Measurements from ENCODE around the gene FRAS1.
"Not testable (repeated sequence)": the region's sequence is repeated elsewhere in the genome, so short reads cannot be mapped to it uniquely, and the experiment has no call there.

The FRAS1 gene, protein sequence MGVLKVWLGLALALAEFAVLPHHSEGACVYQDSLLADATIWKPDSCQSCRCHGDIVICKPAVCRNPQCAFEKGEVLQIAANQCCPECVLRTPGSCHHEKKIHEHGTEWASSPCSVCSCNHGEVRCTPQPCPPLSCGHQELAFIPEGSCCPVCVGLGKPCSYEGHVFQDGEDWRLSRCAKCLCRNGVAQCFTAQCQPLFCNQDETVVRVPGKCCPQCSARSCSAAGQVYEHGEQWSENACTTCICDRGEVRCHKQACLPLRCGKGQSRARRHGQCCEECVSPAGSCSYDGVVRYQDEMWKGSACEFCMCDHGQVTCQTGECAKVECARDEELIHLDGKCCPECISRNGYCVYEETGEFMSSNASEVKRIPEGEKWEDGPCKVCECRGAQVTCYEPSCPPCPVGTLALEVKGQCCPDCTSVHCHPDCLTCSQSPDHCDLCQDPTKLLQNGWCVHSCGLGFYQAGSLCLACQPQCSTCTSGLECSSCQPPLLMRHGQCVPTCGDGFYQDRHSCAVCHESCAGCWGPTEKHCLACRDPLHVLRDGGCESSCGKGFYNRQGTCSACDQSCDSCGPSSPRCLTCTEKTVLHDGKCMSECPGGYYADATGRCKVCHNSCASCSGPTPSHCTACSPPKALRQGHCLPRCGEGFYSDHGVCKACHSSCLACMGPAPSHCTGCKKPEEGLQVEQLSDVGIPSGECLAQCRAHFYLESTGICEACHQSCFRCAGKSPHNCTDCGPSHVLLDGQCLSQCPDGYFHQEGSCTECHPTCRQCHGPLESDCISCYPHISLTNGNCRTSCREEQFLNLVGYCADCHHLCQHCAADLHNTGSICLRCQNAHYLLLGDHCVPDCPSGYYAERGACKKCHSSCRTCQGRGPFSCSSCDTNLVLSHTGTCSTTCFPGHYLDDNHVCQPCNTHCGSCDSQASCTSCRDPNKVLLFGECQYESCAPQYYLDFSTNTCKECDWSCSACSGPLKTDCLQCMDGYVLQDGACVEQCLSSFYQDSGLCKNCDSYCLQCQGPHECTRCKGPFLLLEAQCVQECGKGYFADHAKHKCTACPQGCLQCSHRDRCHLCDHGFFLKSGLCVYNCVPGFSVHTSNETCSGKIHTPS (N-terminal part only)

DNA sequence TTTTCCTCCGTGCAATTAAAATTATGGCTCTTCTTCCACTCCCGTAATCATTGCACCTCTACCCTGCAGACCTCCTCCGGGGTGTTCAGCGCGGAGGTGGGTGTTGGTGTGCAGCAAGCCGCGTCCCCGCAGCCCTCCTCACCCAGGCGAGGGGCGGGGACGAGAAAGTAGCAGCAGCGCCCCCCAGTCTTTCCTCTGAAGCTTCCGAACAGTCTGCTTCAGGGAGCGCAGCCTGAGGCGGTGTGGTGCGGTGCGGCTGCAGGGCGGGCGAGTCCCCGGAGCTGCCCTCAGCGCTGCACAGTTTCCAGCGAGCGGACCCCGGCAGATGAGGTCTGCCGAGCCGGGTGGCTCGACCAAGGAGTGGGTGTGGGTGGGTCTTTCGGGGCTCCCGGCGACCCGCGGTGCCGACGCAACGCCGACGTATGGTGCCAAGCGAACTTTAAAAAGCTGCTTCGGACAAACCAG lies at the start of gene FRAS1:
TSS of gene FRAS1 (plus strand) at position 189 of the 465 bp plus-strand sequence. CDS start 687 bp downstream, outside the sequence.
- no peak for DNase-seq

DNA sequence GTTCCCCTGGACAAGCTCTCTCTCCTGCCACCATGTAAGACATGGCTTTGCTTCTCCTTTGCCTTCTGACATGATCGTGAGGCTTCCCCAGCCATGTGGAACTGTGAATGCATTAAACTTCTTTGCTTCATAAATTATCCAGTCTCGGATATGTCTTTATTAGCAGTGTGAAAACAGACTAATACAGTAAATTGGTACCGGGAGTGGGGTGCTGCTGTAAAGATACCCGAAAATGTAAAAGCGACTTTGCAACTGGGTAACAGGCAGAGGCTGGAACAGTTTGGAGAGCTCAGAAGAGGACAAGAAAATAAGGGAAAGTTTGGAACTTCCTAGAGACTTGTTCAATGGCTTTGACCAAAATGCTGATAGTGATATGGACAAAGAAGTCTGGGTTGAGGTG lies 46.1 kb upstream of the FRAS1 start:
- DNase-seq: not testable (repeated sequence)

DNA sequence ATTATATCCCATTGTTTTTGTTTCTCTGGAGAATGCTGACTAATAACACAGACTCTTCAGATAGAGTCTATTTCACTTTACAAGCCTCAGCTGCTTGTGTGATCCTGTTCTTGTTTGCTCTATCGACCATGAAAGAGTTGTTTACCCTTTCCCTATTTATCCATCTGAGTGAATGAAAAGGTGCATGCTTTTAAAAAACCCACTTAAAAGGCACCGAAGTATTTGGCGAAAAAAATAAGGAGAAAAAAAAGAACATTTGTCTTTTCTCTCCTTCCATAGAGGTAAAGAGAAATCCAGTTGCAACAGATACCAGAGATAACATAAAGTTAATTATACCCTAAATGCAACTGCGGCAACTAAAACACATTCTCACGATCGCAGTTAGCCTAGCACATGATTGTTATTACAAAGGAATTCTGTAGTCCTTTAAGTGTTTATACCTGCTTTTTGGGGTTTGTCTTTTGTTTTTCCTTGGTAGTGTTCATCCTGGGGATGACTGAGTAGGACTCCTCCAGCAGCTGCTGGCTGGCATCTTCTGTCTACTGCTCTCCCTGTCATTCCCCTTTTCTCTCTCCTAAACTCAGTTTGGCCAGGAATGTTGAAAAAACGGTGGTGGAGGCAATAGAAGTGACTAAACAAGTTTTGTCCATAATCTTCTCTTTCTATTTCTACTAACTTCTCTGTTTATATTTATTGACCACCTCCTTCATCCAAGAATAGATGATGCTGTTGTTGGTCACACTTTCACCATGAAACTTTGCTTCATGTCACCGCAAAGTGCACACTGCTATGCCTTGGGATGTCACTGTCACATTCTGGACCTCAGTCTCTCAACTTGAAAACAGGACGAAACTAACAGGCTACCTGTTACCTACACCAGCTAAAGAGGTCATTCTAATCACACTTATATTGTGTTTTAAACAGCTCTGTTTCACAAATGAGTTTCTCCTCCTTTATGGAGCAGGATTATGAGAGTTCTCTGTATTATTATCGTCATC lies 41.9 kb upstream of the FRAS1 start:
- no peak for DNase-seq

DNA sequence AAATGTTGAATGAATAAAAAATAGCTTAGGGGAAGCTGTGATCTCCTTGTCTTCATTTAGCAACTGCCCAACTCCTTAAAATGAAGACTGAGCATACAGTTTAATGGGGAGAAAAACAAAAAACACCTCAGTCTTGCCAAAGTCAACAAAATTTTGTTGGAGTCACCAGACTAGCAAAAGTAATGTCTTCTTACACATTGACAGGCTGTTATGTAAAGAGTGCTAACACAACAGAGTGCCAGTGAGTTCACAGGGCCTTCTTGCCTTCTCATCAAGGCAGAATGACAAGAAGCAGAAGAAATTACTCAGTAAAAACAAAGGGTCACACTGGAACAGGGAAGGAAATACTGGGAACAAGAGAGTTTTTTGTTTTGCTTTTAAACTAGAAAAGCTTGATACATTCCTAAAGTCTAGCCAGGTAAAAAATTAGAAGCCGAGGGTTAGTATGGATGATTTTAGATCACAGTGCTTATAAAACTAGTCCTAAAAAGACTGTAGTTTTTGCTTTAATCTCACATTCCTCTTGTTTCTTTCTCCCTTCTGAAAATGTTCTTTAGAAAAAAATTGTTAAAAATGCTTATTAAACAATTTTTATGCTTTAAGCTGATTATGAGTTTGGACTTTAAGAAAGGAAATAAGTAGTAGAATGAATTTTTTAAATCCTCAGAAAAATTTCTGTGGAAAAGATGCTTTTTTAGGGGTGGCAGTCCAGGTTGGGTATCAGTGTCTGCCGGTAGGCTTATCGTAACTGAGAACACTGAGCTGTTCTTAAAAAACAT lies 38.7 kb upstream of the FRAS1 start:
- DNase-seq: no peak

DNA sequence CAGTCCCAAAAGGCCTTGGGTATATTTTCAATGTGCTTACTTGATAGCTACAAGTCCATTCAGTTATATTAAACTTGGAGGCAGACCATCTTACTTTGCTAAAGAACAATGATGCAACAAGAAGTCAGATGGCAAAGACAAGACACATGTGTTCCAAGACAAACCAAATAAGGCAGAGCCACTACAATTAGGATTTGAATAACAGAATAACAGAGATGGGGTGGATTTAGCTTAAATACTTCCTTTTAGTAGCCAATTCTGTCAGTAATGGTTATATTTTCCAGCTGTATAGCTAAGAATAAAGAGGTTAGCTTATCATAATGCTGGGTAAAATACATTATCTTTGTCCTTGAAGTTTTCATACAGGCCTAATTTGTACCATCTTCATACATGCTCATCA lies 37.7 kb upstream of the FRAS1 start:
- no peak for DNase-seq

DNA sequence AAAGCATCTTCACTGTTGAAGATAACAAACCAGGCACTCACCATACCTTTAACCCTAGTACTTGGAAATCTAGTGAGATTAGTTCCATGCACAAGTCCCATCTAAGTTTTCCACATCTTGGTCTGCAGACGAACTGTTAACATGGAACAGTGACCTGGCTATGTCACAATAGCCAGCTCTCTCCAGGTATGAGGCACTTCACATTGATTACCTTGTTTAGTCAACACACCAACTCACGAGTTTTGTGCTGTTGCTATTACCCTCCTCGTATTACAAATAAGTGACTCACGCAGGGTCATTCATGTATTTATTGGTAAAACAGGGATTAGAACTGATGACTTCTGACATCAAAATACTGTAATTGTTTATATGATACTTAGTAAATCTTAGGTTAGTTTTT lies 36.4 kb upstream of the FRAS1 start:
- DNase-seq: no peak

DNA sequence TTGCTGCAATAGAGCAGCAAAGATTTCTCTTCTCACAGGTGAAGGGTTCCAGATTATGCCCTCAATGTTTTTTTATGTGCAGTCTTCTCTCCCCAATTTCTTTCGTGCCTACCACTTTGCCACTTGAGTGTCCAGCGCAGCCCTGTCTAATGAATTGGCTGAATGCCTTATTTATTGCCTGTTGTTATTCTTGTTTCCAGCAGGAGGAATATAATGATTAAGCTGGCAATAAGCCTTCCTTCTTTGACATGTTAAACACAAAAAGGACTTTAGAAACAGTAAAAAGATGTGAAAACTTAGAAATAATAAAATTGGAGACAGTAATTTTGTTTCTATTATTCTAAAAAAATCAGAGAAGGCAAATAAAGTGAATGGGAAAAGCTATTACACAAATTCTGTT lies 34.6 kb upstream of the FRAS1 start:
- DNase-seq: no peak

DNA sequence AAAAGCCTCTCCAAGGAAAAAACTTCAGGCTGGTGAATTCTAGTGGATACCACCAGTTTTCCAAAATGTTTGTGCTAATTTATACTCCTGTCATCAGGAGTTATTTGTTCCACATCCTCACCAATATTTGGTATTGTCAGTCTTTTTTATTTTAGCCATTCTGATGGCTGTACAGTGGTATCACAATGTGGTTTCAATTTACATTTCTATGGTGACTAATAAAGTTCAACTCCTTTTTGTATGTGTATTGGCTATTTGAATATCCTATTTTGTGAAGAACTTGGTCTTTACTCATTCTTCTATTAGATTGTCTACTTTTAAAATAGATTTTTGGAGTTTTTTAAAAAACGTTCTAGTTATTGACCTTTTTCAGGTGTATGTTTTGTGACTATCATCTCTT lies 33.0 kb upstream of the FRAS1 start:
- no peak for DNase-seq

DNA sequence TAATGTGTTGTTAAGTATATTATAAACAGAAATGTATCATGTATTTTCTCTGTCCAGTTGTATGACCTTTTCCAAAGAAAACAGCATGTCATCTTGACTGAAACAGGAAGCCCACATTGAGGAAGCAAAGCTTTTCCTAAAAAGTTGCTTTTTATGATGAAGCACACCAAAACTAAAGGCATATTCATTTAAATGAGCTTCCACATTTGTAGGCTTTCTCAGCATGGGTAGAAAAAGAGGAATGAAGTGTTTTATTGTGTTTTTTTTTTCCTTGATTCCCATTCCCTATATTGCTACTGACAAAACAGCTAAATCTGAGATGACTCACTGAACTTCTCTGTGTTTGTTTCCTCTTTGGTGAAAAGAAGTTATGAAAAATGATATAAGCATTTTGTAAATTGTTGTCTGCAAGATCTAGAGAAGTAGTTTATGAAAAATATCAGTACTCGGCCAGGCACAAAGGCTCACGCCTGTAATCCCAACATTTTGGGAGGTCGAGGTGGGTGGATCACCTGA lies 32.5 kb upstream of the FRAS1 start:
- no peak for DNase-seq

DNA sequence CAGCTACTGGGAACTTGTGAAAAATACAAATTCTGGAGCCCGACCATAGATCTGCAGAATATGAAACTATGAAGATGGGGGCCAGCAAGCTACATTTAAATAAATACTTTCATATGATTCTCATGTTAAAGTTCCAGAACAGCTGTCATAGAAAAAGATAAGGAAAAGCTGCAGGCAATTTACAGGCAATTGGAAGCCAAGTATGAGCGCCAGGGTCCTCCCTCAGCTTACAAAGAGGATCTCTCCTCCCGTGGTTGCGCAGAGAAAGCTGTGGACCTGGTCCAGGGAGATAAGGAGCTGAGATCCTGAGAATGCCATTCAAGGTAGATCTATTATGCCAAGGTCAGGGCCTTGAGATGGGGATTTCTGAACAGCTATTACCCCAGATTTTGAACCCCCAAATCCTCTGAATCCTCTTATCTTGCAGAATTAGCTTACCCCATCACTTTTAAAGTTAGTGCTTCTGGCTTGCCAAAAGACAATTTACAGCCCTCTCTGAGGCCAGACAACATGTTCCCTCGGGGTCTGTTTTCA lies 25.6 kb upstream of the FRAS1 start:
- no peak for DNase-seq

DNA sequence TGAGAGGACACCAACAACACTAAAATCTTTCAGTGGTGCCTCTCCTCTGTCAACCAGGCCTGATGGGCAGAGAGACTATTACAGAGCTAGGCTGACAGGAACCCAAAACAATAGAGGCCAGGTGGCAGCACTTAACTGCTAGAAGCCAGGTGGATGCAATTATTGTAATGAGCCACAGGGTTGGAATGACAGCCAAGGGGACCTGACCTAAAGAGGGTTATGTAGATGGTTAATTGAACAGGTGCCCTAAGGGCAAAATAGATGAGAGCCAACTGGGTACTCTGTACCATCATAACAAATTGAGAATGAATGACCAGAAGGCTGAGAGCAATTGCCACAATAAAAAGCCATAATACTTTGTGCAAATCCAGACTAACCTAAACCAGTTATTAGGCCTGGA lies 24.7 kb upstream of the FRAS1 start:
- no peak for DNase-seq

DNA sequence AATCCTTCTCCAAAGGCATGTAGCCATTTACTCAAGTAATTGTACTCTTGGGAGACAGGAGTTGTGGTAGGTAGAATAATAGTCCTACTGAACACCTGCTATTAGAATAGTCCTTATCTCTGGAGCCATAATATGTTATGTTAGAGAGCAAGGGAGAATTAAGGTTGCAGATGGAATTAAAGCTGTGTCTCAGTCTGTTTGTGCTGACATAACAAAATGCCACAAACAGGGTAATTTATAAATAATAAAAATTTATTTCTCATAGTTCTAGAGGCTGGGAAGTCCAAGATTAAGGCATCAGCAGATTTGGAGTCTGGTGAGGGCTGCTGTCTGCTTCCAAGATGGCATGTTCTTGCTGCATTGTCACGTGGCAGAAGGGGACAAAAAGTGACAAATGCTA lies 24.2 kb upstream of the FRAS1 start:
- no peak for DNase-seq

DNA sequence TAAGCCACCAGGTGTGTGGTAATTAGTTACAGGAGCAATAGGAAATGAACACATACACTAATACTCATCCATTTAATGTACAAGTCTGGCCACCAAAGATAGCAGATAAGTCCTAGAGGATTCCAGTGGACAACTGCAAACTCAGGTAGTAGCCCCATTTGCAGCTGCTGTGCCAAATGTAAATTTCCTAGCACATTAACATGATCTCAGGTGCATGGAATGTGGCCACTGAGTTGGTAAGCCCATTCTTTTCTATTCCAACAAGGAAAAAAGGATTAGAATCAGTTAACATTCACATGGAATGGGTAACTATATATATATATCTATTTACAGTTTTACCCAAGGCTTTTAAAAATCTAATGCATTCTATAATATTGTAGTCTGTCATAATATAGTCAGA lies 23.3 kb upstream of the FRAS1 start:
- DNase-seq: no peak

DNA sequence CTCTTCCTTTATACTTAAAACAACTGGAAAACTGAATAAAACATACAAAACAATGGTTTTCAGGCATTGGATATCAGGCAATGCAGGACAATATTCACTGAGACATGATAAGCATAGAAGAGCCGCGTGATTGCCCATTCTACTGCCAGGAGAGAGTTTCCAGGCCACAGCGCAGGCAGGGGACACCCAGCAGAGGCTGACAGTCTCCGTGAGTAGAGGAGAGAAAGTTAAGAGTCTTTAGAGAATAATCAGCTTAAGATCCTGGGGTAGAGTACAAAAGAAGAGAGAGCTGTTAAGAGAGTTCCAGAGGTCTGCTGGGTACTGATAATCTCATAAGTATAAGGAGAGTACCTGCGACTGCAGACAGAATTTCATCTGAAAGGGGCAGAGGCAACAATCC lies 18.4 kb upstream of the FRAS1 start:
- no peak for DNase-seq

DNA sequence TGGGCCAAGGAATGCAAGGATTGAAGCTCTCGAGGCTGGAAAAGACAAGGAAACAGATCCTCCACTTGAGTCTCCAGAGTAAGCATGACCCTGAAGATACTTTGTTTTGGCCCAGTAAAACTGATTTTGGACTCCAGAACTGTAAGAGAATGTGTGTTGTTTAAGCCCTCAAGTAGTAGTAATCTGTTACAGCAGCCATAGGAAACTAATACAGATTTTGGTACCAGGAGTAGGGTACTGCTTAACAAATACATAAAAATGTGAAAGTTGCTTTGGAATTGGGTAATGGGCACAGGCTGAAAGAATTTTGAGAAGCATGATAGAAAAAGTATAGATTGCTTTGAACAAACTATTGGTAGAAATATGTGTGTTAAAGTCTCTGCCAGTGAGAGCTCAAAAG lies 17.4 kb upstream of the FRAS1 start:
- DNase-seq: no peak

DNA sequence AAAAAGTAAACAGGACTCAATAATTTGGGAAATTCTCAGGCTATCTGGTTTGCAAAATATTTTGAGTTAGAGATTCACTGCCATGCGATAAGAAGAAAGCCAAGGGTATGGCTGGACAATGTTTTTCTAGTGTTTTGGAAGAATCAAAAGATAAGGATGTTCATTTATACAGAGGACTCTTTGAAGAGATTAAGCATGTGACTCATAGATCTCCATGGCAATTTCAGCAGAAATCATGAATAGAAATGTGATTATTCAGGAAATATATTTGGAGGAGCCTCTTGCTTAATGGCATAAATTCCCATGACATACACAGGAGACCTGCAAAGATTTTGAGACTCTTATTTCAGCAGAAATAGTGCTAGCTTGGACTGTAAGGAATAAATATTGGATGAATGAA lies 16.7 kb upstream of the FRAS1 start:
- DNase-seq: no peak

DNA sequence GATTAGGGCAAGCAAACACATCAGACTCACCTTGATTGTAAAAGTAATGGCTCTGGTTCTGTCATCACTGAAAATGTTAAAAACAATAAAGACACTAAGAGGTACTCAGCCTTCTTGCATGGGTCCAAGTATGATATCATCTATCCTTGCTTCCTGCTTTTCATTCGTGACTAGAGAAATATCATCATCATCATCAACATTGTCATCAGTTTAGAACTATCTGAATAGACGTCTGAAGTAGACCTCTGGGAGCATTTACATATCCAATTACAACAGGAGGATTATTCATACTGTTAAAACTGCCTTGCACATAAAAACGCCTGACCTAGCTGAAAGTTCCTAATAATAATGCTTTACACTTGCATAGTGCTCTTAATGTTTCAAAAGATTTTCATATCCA lies 9.8 kb upstream of the FRAS1 start:
- DNase-seq: no peak

DNA sequence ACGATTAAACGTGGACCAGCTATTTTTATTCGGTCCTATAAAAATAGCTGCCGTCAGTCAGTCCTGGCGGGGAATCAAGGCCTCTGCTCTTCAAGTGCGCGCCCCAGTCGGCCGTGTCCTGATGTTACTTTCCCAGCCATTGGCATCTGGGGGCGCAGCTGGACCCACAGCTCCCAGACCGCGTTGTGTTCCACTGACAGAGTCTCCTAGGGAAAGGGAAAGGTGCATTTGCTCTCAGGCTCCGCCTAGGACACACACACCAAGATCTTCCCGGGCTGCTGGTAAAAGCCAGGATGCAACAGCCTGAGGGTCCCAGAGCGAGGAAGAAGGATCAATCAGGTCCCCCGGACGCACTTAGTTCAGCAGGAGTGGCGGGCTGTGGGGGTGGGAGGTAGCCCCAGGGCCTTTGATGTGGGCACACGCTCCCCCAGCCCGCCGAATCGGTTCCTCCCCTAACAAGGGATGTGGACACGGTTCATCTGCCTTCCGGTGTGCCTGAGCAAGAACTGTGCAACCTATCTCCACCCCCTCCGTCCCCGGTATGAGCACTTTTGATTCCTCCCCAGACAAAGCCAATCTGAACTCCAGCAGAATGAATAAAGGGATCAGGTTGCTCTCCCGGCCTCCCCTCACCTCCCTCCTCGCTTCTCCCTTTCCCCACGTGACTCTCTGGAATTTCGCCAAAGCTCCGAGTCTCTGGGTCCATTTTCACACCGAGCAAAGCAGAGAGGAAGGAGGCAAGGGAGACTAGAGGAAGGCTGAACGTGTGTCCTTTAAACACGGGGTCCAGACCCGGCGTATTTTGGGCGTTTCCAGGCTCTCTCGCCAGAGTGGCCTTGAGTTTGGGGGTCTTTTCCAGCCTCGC lies 626 bp upstream of the FRAS1 start:
- DNase-seq: peak in 1 of 2 donors; percentile 9

DNA sequence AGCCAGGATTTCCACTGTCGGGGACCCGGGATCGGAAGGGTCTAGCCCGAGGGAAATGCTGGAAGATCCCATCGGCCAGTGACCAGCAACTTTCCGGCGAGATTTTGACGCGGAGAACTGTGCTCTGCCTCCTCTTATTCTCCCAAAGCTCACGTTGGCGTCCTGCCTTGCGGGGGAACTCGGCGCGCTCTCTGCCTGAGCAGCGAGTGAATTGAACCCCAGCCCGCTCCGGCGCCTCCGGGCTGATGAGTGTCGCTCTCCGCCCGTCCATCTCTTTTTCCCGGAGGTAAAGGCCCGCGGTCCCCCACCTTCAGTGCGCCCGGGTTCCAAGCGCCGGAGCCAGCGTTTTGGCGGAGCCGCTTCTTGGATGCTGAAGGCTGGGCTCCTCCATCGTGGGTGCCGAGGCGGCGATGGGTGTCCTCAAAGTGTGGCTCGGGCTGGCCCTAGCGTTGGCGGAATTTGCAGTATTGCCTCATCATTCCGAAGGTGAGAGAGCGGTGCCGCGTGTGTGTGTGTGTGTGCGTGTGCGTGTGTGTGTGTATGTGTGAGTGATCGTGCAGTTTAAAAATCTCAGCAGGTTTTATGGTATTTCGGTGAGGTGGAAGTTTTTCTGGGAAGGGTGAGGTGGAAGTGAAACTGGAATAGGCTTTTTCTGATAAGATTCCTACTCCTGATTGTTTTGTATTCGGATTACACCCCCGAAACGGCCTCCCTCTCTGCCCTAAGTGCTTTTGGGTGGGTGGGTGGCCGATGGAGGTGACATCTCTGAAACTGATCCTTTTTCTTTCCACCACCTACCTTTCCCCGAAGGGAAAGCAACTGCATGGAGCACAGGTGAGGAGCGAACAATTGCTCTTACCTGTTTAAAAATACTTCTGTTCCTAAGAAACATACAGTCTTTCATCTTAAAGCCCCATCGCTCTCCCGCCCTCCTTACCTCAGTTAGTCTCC lies 752 bp downstream of the FRAS1 start:
- DNase-seq: peak in 1 of 2 donors; percentile 4
